WTC11 (cell line): ENCODE data around the gene TSPAN32. TPM values are rescaled to one million over a fixed set of nuclear protein-coding genes. Genes with fewer than 3 reads are reported as not detected.

Source experiments
- ATAC-seq: fragments of 200-7000 bp; cut with Tn5 transposase; 2 replicates; pipeline ENCODE4 v1.10.0; 2021; ENCODE audit warnings: mild to moderate bottlenecking, moderate library complexity
- CTCF ChIA-PET: fragments of 300-600 bp; sonication (Branson Sonifier 250); formaldehyde crosslinking; loops from one replicate; lab custom pipeline; 2021; ENCODE audit warnings: antibody characterized with exemption; lab: Charles Lee
- POLR2A ChIA-PET: fragments of 350-600 bp; sonication (Branson Sonifier 250); formaldehyde crosslinking; loops from one replicate; lab custom pipeline; 2021; ENCODE audit warnings: antibody characterized with exemption; lab: Charles Lee
- DNase-seq: peaks from one replicate; pipeline ENCODE4 v3.0.0; 2021; ENCODE audit warnings: low spot score
- H3K27ac Mint-ChIP-seq: 2 replicates; pipeline ENCODE4 v1.8.0; 2021; ENCODE audit warnings: mixed read lengths
- H3K27me3 Mint-ChIP-seq: 2 replicates; pipeline ENCODE4 v1.8.0; 2021; ENCODE audit warnings: low read depth, mild to moderate bottlenecking, moderate library complexity, mixed read lengths
- H3K36me3 Mint-ChIP-seq: 2 replicates; pipeline ENCODE4 v1.8.0; 2021; ENCODE audit warnings: mixed read lengths
- H3K4me1 Mint-ChIP-seq: 2 replicates; pipeline ENCODE4 v1.8.0; 2022; ENCODE audit warnings: mixed read lengths
- H3K4me3 Mint-ChIP-seq: 2 replicates; pipeline ENCODE4 v1.8.0; 2021; ENCODE audit warnings: mild to moderate bottlenecking, moderate library complexity, mixed read lengths
- H3K9me3 Mint-ChIP-seq: 2 replicates; pipeline ENCODE4 v1.8.0; 2021; ENCODE audit warnings: mixed read lengths
- ERG ChIP-seq: fragments of 250-450 bp; sonication (Bioruptor Pico); IDR thresholded peaks from 2 replicates; pipeline ENCODE4 v1.8.0; 2021; ENCODE audit warnings: mild to moderate bottlenecking
- ETV6 ChIP-seq: sonication (generic); formaldehyde crosslinking; IDR thresholded peaks from 2 replicates; pipeline ENCODE4 v1.8.1; 2022; ENCODE audit warnings: mild to moderate bottlenecking, missing genetic modification reagents
- MXD4 ChIP-seq: fragments of 250-450 bp; sonication (Bioruptor Pico); IDR thresholded peaks from 2 replicates; pipeline ENCODE4 v1.8.0; 2021; ENCODE audit warnings: mild to moderate bottlenecking, moderate library complexity, borderline replicate concordance
- NFYB ChIP-seq: sonication (generic); formaldehyde crosslinking; conservative IDR thresholded peaks from 2 replicates; pipeline ENCODE4 v1.8.0; 2022; ENCODE audit warnings: low read depth, missing genetic modification reagents
- PRRX2 ChIP-seq: fragments of 250-450 bp; sonication (Bioruptor Pico); IDR thresholded peaks from 2 replicates; pipeline ENCODE4 v1.8.0; 2021; ENCODE audit warnings: mild to moderate bottlenecking
- RELA ChIP-seq: sonication (generic); formaldehyde crosslinking; IDR thresholded peaks from 2 replicates; pipeline ENCODE4 v1.8.1; 2022; ENCODE audit warnings: missing genetic modification reagents, mild to moderate bottlenecking, borderline replicate concordance
- TCF7 ChIP-seq: sonication (generic); formaldehyde crosslinking; IDR thresholded peaks from 2 replicates; pipeline ENCODE4 v1.8.0; 2022; ENCODE audit warnings: mild to moderate bottlenecking, low read depth, missing genetic modification reagents, moderate library complexity
- TEAD1 ChIP-seq: sonication (generic); formaldehyde crosslinking; IDR thresholded peaks from 2 replicates; pipeline ENCODE4 v1.8.0; 2022; ENCODE audit warnings: mild to moderate bottlenecking, missing genetic modification reagents
- USF2 ChIP-seq: sonication (generic); formaldehyde crosslinking; IDR thresholded peaks from 2 replicates; pipeline ENCODE4 v1.8.1; 2023; ENCODE audit warnings: mild to moderate bottlenecking, missing genetic modification reagents, moderate library complexity
- ZNF121 ChIP-seq: sonication (generic); formaldehyde crosslinking; IDR thresholded peaks from 2 replicates; pipeline ENCODE4 v1.8.0; 2023; ENCODE audit warnings: missing genetic modification reagents
- total RNA-seq: library from RNA; stranded (reverse); gene quantifications from 3 replicates; pipeline ENCODE4 v1.2.3, GENCODE V29; 2021
- TF ChIP-seq, protein P1 (sequence below): sonication (generic); formaldehyde crosslinking; IDR thresholded peaks from 2 replicates; pipeline ENCODE4 v1.8.0; 2022; ENCODE audit warnings: mild to moderate bottlenecking, missing genetic modification reagents

TSPAN32 gene
- total RNA-seq, 1 experiment from 2014 or later, result not detected

GRCh38 chr11:2260491-2261364 is 41.1 kb upstream of the TSPAN32 start (continued):
- TF ChIP-seq ERG (CRISPR knock-in tag) (no peak), MXD4 (no peak), TCF7 (no peak), RELA (no peak), ETV6 (no peak), TEAD1 (CRISPR knock-in tag) (no peak), PRRX2 (CRISPR knock-in tag) (no peak)

GRCh38 chr11:2261436-2262230 is 40.2 kb upstream of the TSPAN32 start:
- Mint-ChIP-seq H3K36me3 (no peaks in the 10 kb centered on the region), H3K27me3 (peaks cover 27% of the 10 kb centered on the region)
- CTCF ChIA-PET, result no interaction called here

DNA sequence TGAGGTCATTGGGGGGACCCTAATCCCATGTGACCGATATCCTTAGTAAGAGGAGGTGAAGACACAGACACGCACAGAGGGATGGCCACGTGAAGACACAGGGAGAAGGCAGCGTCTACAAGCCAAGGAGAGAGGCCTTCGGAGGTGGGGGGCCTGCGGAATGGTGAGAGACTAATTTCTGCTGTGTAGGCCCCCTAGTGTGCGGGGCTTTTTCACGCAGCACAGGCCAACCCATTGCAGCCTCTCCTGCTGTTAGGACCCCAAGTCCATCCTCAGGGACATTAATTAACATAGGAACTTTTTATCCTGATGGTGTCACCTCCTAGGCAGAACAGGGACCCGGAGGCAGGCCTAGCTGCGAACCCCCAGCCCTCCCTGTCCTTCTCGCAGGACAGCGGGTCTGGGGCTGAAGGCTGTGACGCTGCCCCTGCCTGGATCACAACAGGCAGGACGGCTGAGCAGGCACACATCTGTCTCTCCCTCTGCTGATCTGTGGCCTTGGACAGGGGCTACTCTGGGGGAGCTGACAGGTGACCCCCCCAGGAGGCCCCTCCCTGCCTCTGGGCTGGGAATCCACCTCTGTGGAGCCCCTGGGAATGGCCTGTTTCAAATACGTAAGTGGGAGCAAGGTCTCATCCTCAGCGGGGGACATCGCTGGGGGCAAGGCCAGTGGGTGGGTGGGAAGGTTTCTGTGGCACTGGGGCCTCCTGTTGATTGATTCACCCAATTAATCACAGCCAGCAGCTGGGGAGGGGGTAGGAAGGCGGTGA is 39.3 kb upstream of the TSPAN32 start:
- POLR2A ChIA-PET, result no interaction called here
- CTCF ChIA-PET, result no interaction called here
- Mint-ChIP-seq H3K4me1 (no peaks in the 10 kb centered on the region), H3K27ac (no peak overlapping the region), H3K27me3 (peaks cover 30% of the 10 kb centered on the region), H3K36me3 (no peaks in the 10 kb centered on the region), H3K4me3 (no peak overlapping the region), H3K9me3 (no peaks in the 10 kb centered on the region)
- no peak for DNase-seq
- ATAC-seq, result no peak
- TF ChIP-seq, protein P1, sequence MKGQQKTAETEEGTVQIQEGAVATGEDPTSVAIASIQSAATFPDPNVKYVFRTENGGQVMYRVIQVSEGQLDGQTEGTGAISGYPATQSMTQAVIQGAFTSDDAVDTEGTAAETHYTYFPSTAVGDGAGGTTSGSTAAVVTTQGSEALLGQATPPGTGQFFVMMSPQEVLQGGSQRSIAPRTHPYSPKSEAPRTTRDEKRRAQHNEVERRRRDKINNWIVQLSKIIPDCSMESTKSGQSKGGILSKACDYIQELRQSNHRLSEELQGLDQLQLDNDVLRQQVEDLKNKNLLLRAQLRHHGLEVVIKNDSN (CRISPR knock-in tag), result no peak
- TF ChIP-seq NFYB (CRISPR knock-in tag) (no peak), ZNF121 (CRISPR knock-in tag) (no peak), ERG (CRISPR knock-in tag) (no peak)

More at GRCh38 chr11:2261436-2262230, 40.2 kb upstream of the TSPAN32 start:
- Mint-ChIP-seq H3K4me3 (no peak overlapping the region), H3K9me3 (no peaks in the 10 kb centered on the region), H3K4me1 (no peaks in the 10 kb centered on the region; the same call in 1 of the 2 replicates), H3K27ac (no peak overlapping the region)
- DNase-seq, result no peak
- no peak for ATAC-seq
- TF ChIP-seq USF2 (CRISPR knock-in tag) (no peak), ERG (CRISPR knock-in tag) (no peak)
- POLR2A ChIA-PET, result no interaction called here
